ENCODE data around the gene ZNF445. TPM values are rescaled to one million over a fixed set of nuclear protein-coding genes. Genes with fewer than 3 reads are reported as not detected.
"Not testable (repeated sequence)": the region's sequence is repeated elsewhere in the genome, so short reads cannot be mapped to it uniquely, and the experiment has no call there.

ZNF445 gene
- total RNA-seq, 1 experiment from 2014 or later: 15.9 TPM

GRCh38 chr3:44467241-44467640 lies 10.2 kb downstream of the ZNF445 start:
- Histone ChIP-seq H3K4me3 (no peak overlapping the region), H3K4me2 (no peak overlapping the region), H3K4me1 (replicated peaks; ENCODE audit: insufficient read depth) (peaks cover 21% of the 10 kb centered on the region), H2AFZ (no peak overlapping the region), H3K27ac (no peak overlapping the region), H3K36me3 (ENCODE audit: low read depth) (0 out of 2 replicates have a peak, but pooled peaks cover 6% of the 10 kb centered on the region), H3K9me3 (ENCODE audit: insufficient read depth, low read depth) (no peaks in the 10 kb centered on the region), H3K27me3 (ENCODE audit: insufficient read depth, low read depth) (no peaks in the 10 kb centered on the region), H3K79me2 (ENCODE audit: low read depth) (peaks cover 8% of the 10 kb centered on the region; the same call in 1 of the 2 replicates), H4K20me1 (ENCODE audit: insufficient read depth) (no peaks in the 10 kb centered on the region), H3K9me2 (ENCODE audit: insufficient read depth) (no peaks in the 10 kb centered on the region), H3F3A (ENCODE audit: insufficient read depth, low read depth) (peaks cover 10% of the 10 kb centered on the region; the same call in 1 of the 2 replicates)
- TF ChIP-seq CTCF (conservative IDR thresholded peaks at IDR 0.05): no peak
- no peak for TF ChIP-seq EZH2 (IDR thresholded peaks at IDR 0.05; ENCODE audit: low read depth)
- BruUV-seq (replicated peaks): no TSS peak
- POLR2A ChIA-PET (ENCODE audit: unreplicated experiment): no interaction called here
- no peak for DNase-seq
- CTCF ChIA-PET: no interaction called here
- intact Hi-C loops (cut with micrococcal nuclease; ENCODE audit: unreplicated experiment): no loop called here

GRCh38 chr3:44464920-44465319 lies 12.6 kb downstream of the ZNF445 start:
- H3K4me2 ChIP-seq; H3K36me3 ChIP-seq (ENCODE audit: low read depth); CTCF ChIA-PET; intact Hi-C loops (cut with micrococcal nuclease; ENCODE audit: unreplicated experiment); POLR2A ChIA-PET (ENCODE audit: unreplicated experiment); H4K20me1 ChIP-seq (ENCODE audit: insufficient read depth); H3K4me3 ChIP-seq; H3K9me2 ChIP-seq (ENCODE audit: insufficient read depth); DNase-seq; BruUV-seq (replicated peaks); H3K27ac ChIP-seq; H3K79me2 ChIP-seq (ENCODE audit: low read depth); H3K9me3 ChIP-seq (ENCODE audit: insufficient read depth, low read depth); H2AFZ ChIP-seq; H3K27me3 ChIP-seq (ENCODE audit: insufficient read depth, low read depth): not testable (repeated sequence)
- peaks cover 10% of the 10 kb centered on the region; the same call in 1 of the 2 replicates for H3F3A ChIP-seq (ENCODE audit: insufficient read depth, low read depth)
- peaks cover 21% of the 10 kb centered on the region for H3K4me1 ChIP-seq (replicated peaks; ENCODE audit: insufficient read depth)

GRCh38 chr3:44464509-44464908 lies 13.0 kb downstream of the ZNF445 start:
- Histone ChIP-seq H3F3A (ENCODE audit: insufficient read depth, low read depth) (peaks cover 9% of the 10 kb centered on the region; the same call in 1 of the 2 replicates), H3K4me2 (no peak overlapping the region), H2AFZ (no peak overlapping the region), H3K9me3 (ENCODE audit: insufficient read depth, low read depth) (no peaks in the 10 kb centered on the region), H3K27me3 (ENCODE audit: insufficient read depth, low read depth) (no peaks in the 10 kb centered on the region), H3K27ac (no peak overlapping the region), H3K4me1 (replicated peaks; ENCODE audit: insufficient read depth) (peaks cover 17% of the 10 kb centered on the region), H4K20me1 (ENCODE audit: insufficient read depth) (no peaks in the 10 kb centered on the region), H3K4me3 (no peak overlapping the region), H3K9me2 (ENCODE audit: insufficient read depth) (no peaks in the 10 kb centered on the region), H3K79me2 (ENCODE audit: low read depth) (no peaks in the 10 kb centered on the region), H3K36me3 (ENCODE audit: low read depth) (no peaks in the 10 kb centered on the region)
- DNase-seq: no peak
- CTCF ChIA-PET: no interaction called here
- BruUV-seq (replicated peaks): no TSS peak
- intact Hi-C loops (cut with micrococcal nuclease; ENCODE audit: unreplicated experiment): no loop called here
- TF ChIP-seq EZH2 (IDR thresholded peaks at IDR 0.05; ENCODE audit: low read depth) (no peak), CTCF (conservative IDR thresholded peaks at IDR 0.05) (no peak)
- POLR2A ChIA-PET (ENCODE audit: unreplicated experiment): no interaction called here

- H3K4me1 ChIP-seq (replicated peaks; ENCODE audit: insufficient read depth); H3K9me2 ChIP-seq (ENCODE audit: insufficient read depth); H4K20me1 ChIP-seq (ENCODE audit: insufficient read depth); H3K4me2 ChIP-seq; DNase-seq; H2AFZ ChIP-seq; H3K4me3 ChIP-seq; H3K27me3 ChIP-seq (ENCODE audit: insufficient read depth, low read depth); H3K79me2 ChIP-seq (ENCODE audit: low read depth); H3K9me3 ChIP-seq (ENCODE audit: insufficient read depth, low read depth); POLR2A ChIA-PET (ENCODE audit: unreplicated experiment); intact Hi-C loops (cut with micrococcal nuclease; ENCODE audit: unreplicated experiment); H3K27ac ChIP-seq; H3F3A ChIP-seq (ENCODE audit: insufficient read depth, low read depth); H3K36me3 ChIP-seq (ENCODE audit: low read depth); CTCF ChIA-PET; BruUV-seq (replicated peaks): not testable (repeated sequence)
Observed at GRCh38 chr3:44460050-44460449, 17.4 kb downstream of the ZNF445 start.

All from PC-9 (cell line).